GM23338 (cell line): Measurements from ENCODE around the gene EXOC4.

Source experiments
- CREB1 ChIP-seq: fragments of 250-450 bp; sonication (Bioruptor Pico); IDR thresholded peaks from 2 replicates; pipeline ENCODE4 v1.5.0; 2020; ENCODE audit warnings: low read depth, mild to moderate bottlenecking, moderate library complexity
- CTCF ChIP-seq, 2 experiments: fragments of 200-600 bp in 1 of 2; sonication (generic) in 1 of 2; conservative IDR thresholded peaks; 2 replicates each; pipeline versions ENCODE4 v1.5.1 to v1.6.1; 2016 to 2017; ENCODE audit warnings: antibody characterized with exemption in 2 of 2, low read depth in 2 of 2, mild to moderate bottlenecking in 2 of 2, moderate library complexity in 1 of 2
- ETS1 ChIP-seq: IDR thresholded peaks from 2 replicates; pipeline ENCODE4 v1.6.1; 2016; ENCODE audit warnings: antibody characterized with exemption
- EZH2 ChIP-seq: fragments of 200-600 bp; sonication (generic); IDR thresholded peaks from one replicate; pipeline ENCODE4 v1.8.0; 2017; ENCODE audit warnings: antibody characterized with exemption, mild to moderate bottlenecking, low read depth; ENCODE audit not compliant: unreplicated experiment
- EZH2phosphoT487 ChIP-seq: fragments of 200-600 bp; sonication (generic); IDR thresholded peaks from one replicate; pipeline ENCODE4 v1.8.1; 2018; ENCODE audit warnings: antibody characterized with exemption; ENCODE audit not compliant: unreplicated experiment
- JUNB ChIP-seq: IDR thresholded peaks from one replicate; pipeline ENCODE4 v1.6.1; 2016; ENCODE audit warnings: antibody characterized with exemption; ENCODE audit not compliant: unreplicated experiment
- NANOG ChIP-seq: IDR thresholded peaks from 2 replicates; pipeline ENCODE4 v1.6.1; 2016; ENCODE audit warnings: antibody characterized with exemption, borderline replicate concordance
- POLR2AphosphoS5 ChIP-seq: IDR thresholded peaks from 2 replicates; pipeline ENCODE4 v1.6.1; 2016; ENCODE audit warnings: antibody characterized with exemption, low read depth
- REST ChIP-seq: IDR thresholded peaks from one replicate; pipeline ENCODE4 v1.6.1; 2018; ENCODE audit warnings: antibody characterized with exemption; ENCODE audit not compliant: unreplicated experiment
- STAT1 ChIP-seq: IDR thresholded peaks from one replicate; pipeline ENCODE4 v1.6.1; 2016; ENCODE audit warnings: antibody characterized with exemption; ENCODE audit not compliant: unreplicated experiment
- ZNF114 ChIP-seq: fragments of 250-450 bp; sonication (Bioruptor Pico); IDR thresholded peaks from 2 replicates; pipeline ENCODE4 v1.5.0; 2020; ENCODE audit warnings: mild to moderate bottlenecking, moderate library complexity

- TF ChIP-seq CTCF (conservative IDR thresholded peaks at IDR 0.05; ENCODE audit: low read depth in 2 of 2) (no peak), EZH2 (no peak), POLR2AphosphoS5 (no peak), ETS1 (no peak), ZNF114 (CRISPR knock-in tag) (no peak), STAT1 (no peak), CREB1 (CRISPR knock-in tag) (no peak), REST (no peak), JUNB (no peak), NANOG (no peak), EZH2phosphoT487 (no peak)
Measured at GRCh38 chr7:133948588-133948987, 695.7 kb downstream of the EXOC4 start.
